Thymus (tissue), 11 donors: ENCODE results near the gene CPM. TPM values are rescaled to one million over a fixed set of nuclear protein-coding genes. Genes with fewer than 3 reads are reported as not detected.
"Not testable (repeated sequence)": the region's sequence is repeated elsewhere in the genome, so short reads cannot be mapped to it uniquely, and the experiment has no call there.

Source experiments
- DNase-seq, 9 donors: peaks; one replicate each; pipeline ENCODE4 v3.0.0-alpha.2; 2013; ENCODE audit warnings: low spot score in 9 of 9, low read depth in 6 of 9, missing footprints in 1 of 9
- H3K27ac ChIP-seq, 2 donors: one replicate each; pipeline ENCODE4 v1.5.1; 2013; ENCODE audit warnings: control low read depth in 1 of 2, low read depth in 1 of 2, low read length in 1 of 2, mild to moderate bottlenecking in 1 of 2, moderate library complexity in 1 of 2
- H3K27me3 ChIP-seq, 2 donors: one replicate each; pipeline ENCODE4 v1.5.1; 2013; ENCODE audit warnings: low read length in 1 of 2; ENCODE audit not compliant: control insufficient read depth in 2 of 2, insufficient read depth in 1 of 2
- H3K36me3 ChIP-seq, 2 donors: one replicate each; pipeline ENCODE4 v1.5.1; 2013; ENCODE audit warnings: low read length in 1 of 2, mild to moderate bottlenecking in 1 of 2, moderate library complexity in 1 of 2; ENCODE audit not compliant: control insufficient read depth in 2 of 2, insufficient read depth in 2 of 2
- H3K4me1 ChIP-seq, 2 donors: one replicate each; pipeline ENCODE4 v1.5.1; 2013; ENCODE audit warnings: low read length in 2 of 2; ENCODE audit not compliant: control insufficient read depth in 2 of 2, insufficient read depth in 2 of 2
- H3K4me3 ChIP-seq, 2 donors: one replicate each; pipeline ENCODE4 v1.5.1; 2013; ENCODE audit warnings: low read length in 2 of 2, control low read depth in 1 of 2, mild to moderate bottlenecking in 1 of 2
- H3K9me3 ChIP-seq, 2 donors: one replicate each; pipeline ENCODE4 v1.5.1; 2013; ENCODE audit warnings: low read length in 1 of 2, mild to moderate bottlenecking in 1 of 2; ENCODE audit not compliant: control insufficient read depth in 2 of 2, insufficient read depth in 1 of 2
- WGBS: extraction: QIAGEN DNeasy Blood & Tissue Kit; methylation state at CpG from one replicate; pipeline ENCODE4 v1.1.7; 2013; 5-methylcytosine and 5-hydroxymethylcytosine counted together
- polyA plus RNA-seq: library from polyadenylated mRNA; stranded (reverse); fragments of 200-250 nt; gene quantifications from one replicate; pipeline ENCODE4 v1.2.3, GENCODE V29; 2013
- total RNA-seq: library from RNA; stranded (reverse); fragments of 120-200 nt; gene quantifications from one replicate; pipeline ENCODE4 v1.2.4, GENCODE V29; 2013
- donor health status: healthy.

The CPM gene
- total and polyA plus RNA-seq, 2 donors: 2.7 to 11.4 TPM

DNA sequence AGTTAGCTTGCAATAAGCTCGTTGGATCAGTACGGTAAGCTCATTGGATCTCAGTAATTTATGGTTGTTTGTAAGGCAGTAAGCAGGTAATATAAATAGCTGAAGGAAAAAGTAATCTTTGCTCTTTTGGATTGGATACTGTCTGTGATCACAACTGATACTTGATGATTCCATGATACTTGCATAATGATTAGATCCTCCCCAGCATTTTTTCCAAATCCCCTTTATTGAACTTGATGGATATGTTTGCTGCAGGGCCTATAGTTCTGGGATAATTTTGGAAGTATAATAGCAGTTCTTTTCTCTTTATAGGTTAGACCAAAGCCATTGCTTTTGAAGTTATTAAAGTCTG is 119.8 kb downstream of the CPM start:
- no peak for DNase-seq
- Histone ChIP-seq H3K9me3 (no peaks in the 10 kb centered on the region), H3K36me3 (peaks cover 8 to 79% of the 10 kb centered on the region in 2 donors), H3K4me3 (no peak overlapping the region), H3K27me3 (no peaks in the 10 kb centered on the region), H3K27ac (no peak overlapping the region), H3K4me1 (peaks cover 0 to 12% of the 10 kb centered on the region in 2 donors)
- WGBS: 95% methylated on average over 2 of the region's 2 CpGs

DNA sequence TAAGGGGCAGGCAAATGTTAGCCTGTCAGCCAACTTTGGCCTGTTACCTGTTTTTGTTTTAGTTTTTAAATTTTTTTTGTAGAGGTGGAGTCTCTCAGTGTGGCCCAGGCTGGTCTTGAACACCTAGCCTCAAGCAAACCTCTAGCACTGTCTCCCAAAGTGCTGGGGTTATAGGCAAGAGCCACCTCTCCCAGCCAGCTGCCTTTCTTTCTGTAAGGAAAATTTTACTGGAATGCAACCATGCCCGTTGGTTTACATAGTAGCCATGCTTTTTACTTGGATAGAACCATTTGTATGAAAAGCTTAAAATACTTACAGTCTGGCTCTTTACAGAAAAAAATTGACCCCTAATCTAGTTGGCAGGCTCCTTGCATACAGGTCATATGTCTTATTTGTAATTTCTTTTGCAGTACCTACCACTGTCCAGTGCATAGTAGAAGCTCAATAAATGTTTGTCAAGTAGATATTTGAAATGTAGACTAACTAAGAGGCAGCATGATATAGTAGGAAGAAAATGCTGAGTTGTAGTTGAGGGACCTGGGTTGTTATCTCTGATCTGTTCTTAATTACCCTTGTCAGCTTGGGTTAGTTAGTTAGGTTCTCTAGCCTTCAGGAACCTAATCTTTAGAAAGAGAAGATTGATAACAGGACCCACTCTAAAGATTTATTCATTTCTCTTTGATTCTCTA is 120.3 kb downstream of the CPM start:
- WGBS: 95% methylated on average over 1 of the region's 1 CpG
- Histone ChIP-seq H3K36me3 (peaks cover 8 to 75% of the 10 kb centered on the region in 2 donors), H3K27me3 (no peaks in the 10 kb centered on the region), H3K27ac (no peak overlapping the region), H3K9me3 (no peaks in the 10 kb centered on the region), H3K4me1 (peaks cover 0 to 12% of the 10 kb centered on the region in 2 donors), H3K4me3 (no peak overlapping the region)
- no peak for DNase-seq

DNA sequence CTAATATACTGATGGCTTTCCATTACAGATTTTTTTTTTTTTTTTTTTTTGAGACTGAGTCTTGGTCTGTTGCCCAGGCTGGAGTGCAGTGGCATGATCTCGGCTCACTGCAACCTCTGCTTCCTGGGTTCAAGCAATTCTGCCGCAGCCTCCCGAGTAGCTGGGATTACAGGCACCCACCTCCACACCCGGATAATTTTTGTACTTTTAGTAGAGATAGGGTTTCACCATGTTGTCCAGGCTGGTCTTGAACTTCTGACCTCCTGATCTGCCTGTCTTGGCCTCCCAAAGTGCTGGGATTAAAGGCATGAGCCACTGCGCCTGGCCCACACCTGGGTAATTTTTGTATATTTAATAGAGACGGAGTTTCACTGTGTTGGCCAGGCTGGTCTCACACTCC is 121.4 kb downstream of the CPM start:
- H3K9me3 ChIP-seq, DNase-seq, H3K27ac ChIP-seq, H3K27me3 ChIP-seq, H3K4me3 ChIP-seq: not testable (repeated sequence)
- WGBS: 99% methylated on average over 6 of the region's 6 CpGs
- H3K36me3 ChIP-seq: peaks cover 8 to 64% of the 10 kb centered on the region in 2 donors
- H3K4me1 ChIP-seq: peaks cover 3 to 23% of the 10 kb centered on the region in 2 donors

DNA sequence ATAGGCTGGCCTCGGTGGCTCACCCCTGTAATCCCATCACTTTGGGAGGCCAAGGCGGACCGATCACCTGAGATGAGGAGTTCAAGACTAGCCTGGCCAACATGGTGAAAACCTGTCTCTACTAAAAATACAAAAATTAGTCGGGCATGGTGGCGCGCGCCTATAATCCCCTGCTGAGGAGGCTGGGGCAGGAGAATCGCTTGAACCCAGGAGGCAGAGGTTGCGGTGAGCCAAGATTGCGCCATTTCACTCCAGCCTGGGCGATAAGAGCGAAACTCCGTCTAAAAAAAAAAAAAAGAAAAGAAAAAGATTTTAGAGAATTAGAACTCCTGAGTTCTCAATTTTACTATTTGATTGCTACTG is 123.0 kb downstream of the CPM start:
- H3K27me3 ChIP-seq, H3K4me3 ChIP-seq: not testable (repeated sequence)
- H3K4me1 ChIP-seq: peaks cover 3 to 37% of the 10 kb centered on the region in 2 donors

DNA sequence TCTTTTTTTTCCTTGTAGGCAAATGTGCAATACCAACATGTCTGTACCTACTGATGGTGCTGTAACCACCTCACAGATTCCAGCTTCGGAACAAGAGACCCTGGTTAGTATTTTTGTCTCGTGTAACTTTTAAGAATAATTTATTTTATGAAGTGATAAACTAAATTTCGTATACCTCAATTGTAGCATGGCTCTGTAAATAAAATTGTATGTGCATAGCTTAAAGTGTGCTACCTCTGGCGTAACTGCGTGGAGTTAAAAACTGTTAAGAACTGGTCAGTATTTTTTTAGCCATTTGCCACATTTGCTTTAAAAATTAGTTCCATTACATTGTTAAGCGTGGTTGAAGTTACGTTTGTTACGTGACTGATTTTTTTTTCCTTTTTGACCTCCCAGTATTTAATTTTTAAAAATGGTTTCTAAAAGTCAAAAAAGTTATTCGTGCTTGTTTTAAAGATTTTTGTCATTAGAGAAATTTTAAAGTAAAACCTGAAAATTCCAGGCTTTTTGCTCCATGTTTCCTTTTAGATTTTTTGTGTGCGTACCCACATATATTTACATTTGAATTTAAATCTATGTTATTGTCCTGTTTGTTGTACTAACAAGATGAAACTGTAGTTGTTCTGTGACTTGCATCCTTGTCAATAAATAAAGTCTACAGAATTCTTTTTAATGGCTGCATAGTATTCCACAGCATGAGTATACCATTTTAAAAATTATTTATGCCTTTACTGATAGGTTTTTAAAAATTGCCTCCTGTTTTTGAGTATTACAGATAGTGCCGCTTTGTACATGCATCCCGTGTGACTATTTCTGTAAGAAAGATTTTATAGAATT is 123.6 kb downstream of the CPM start:
- WGBS: 87% methylated on average over 12 of the region's 12 CpGs
- H3K36me3 ChIP-seq: peaks cover 9 to 43% of the 10 kb centered on the region in 2 donors
- H3K9me3 ChIP-seq: no peaks in the 10 kb centered on the region
- no peaks in the 10 kb centered on the region for H3K27me3 ChIP-seq
- peak overlapping the region; percentile 95 to 97 for H3K4me3 ChIP-seq
- H3K27ac ChIP-seq: peak overlapping the region; percentile 20 to 100
- no peak for DNase-seq
- peaks cover 7 to 42% of the 10 kb centered on the region in 2 donors for H3K4me1 ChIP-seq

More for the DNA sequence above, 123.0 kb downstream of the CPM start:
- not testable (repeated sequence) for DNase-seq, H3K27ac ChIP-seq, H3K9me3 ChIP-seq
- over 99% methylated on average over 13 of the region's 13 CpGs for WGBS
- peaks cover 5 to 49% of the 10 kb centered on the region in 2 donors for H3K36me3 ChIP-seq

DNA sequence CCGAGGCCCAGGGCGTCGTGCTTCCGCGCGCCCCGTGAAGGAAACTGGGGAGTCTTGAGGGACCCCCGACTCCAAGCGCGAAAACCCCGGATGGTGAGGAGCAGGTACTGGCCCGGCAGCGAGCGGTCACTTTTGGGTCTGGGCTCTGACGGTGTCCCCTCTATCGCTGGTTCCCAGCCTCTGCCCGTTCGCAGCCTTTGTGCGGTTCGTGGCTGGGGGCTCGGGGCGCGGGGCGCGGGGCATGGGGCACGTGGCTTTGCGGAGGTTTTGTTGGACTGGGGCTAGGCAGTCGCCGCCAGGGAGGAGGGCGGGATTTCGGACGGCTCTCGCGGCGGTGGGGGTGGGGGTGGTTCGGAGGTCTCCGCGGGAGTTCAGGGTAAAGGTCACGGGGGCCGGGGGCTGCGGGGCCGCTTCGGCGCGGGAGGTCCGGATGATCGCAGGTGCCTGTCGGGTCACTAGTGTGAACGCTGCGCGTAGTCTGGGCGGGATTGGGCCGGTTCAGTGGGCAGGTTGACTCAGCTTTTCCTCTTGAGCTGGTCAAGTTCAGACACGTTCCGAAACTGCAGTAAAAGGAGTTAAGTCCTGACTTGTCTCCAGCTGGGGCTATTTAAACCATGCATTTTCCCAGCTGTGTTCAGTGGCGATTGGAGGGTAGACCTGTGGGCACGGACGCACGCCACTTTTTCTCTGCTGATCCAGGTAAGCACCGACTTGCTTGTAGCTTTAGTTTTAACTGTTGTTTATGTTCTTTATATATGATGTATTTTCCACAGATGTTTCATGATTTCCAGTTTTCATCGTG is 124.4 kb downstream of the CPM start:
- WGBS: under 1% methylated on average over 61 of the region's 61 CpGs
- Histone ChIP-seq H3K9me3 (no peaks in the 10 kb centered on the region), H3K4me3 (peak overlapping the region; percentile 95 to 97), H3K27ac (peak overlapping the region; percentile 100), H3K36me3 (peaks cover 9 to 34% of the 10 kb centered on the region in 2 donors), H3K27me3 (no peaks in the 10 kb centered on the region), H3K4me1 (peaks cover 7 to 47% of the 10 kb centered on the region in 2 donors)
- DNase-seq: peak in 8 of 9 donors; percentile 44 to 76 (median 55)

DNA sequence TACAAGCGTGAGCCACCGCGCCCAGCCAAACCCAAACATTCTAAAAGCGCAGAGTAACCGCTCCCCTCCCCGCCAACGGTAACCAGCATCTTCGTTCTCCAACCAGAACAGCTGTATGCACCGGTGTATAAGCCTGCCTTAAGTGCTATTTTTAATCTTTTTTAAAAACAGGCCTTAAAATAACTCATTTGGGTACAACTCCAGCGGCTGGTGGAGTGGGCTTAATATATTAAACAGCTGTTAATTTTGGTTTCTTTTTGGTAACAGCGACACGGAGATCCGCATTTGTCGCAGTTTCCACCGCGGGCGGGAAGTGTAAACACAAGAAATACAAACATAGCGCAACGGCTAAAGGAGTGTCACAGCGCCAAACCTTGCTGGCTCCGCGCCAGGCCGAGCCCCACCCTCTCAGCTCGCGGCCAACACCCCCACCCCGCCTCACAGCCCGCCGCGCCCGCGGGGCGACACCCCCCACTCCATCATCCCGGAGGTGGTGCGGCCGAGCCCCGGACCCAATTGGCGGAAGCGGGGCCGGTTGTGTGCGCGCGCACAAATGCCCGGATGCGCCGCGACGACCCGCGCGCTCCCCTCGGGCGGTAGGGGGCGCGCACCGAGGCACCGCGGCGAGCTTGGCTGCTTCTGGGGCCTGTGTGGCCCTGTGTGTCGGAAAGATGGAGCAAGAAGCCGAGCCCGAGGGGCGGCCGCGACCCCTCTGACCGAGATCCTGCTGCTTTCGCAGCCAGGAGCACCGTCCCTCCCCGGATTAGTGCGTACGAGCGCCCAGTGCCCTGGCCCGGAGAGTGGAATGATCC is 125.2 kb downstream of the CPM start, which contains the start of gene MDM2:
MDM2 (plus strand) TSS at position 602 of the 812 bp plus-strand sequence. CDS start 301 bp downstream, outside the sequence.
- H3K4me3 ChIP-seq: peak within 1 kb of the TSS; percentile 95 to 97
- no peaks in the 10 kb centered on the region for H3K9me3 ChIP-seq
- peaks cover 9 to 26% of the 10 kb centered on the region in 2 donors for H3K36me3 ChIP-seq
- WGBS: under 1% methylated on average over 72 of the region's 72 CpGs
- no peaks in the 10 kb centered on the region for H3K27me3 ChIP-seq
- peak within 1 kb of the TSS; percentile 100 for H3K27ac ChIP-seq
- H3K4me1 ChIP-seq: peaks cover 7 to 47% of the 10 kb centered on the region in 2 donors
- peak; percentile 87 to 97 (median 93) for DNase-seq

DNA sequence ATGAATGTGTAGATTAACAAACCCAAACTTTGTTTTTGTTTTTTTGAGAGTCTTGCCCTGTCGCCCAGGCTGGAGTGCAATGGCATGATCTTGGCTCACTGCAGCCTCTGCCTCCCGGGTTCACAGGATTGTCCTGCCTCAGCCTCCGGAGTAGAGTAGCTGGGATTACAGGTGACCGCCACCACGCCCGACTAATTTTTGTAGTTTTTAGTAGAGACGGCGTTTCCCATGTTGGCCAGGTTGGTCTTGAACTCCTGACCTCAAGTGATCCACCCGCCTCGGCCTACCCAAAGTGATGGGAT is 125.7 kb downstream of the CPM start:
- Histone ChIP-seq H3K4me3 (peak overlapping the region; percentile 95 to 97), H3K4me1 (peaks cover 7 to 44% of the 10 kb centered on the region in 2 donors), H3K36me3 (peaks cover 9 to 21% of the 10 kb centered on the region in 2 donors), H3K27ac (peak overlapping the region; percentile 100)
- H3K27me3 ChIP-seq, DNase-seq, H3K9me3 ChIP-seq: not testable (repeated sequence)
- WGBS: 30% methylated on average over 10 of the region's 10 CpGs
